GM06990 (cell line): ENCODE data around the gene FLNC.

ENCODE experiments used
- DNase-seq: peaks from one replicate; pipeline ENCODE4 v3.0.0-alpha.2; 2011; ENCODE audit not compliant: insufficient read length; ENCODE audit errors: extremely low read depth
- H3K27me3 ChIP-seq: replicated peaks from 2 replicates; pipeline ENCODE4 v1.6.0; 2011; ENCODE audit warnings: low read length; ENCODE audit not compliant: control insufficient read depth, insufficient read depth
- H3K36me3 ChIP-seq: 2 replicates; pipeline ENCODE4 v1.5.1; 2011; ENCODE audit warnings: low read length; ENCODE audit not compliant: control insufficient read depth, insufficient read depth
- H3K4me3 ChIP-seq: replicated peaks from 2 replicates; pipeline ENCODE4 v1.5.1; 2011; ENCODE audit warnings: low read depth, mild to moderate bottlenecking, control low read depth, low read length
- CTCF ChIP-seq: IDR thresholded peaks from 2 replicates; pipeline ENCODE4 v1.5.1; 2011; ENCODE audit warnings: low read length, control low read depth, mild to moderate bottlenecking, inconsistent platforms; ENCODE audit not compliant: insufficient read depth, poor library complexity, severe bottlenecking

The FLNC gene

DNA sequence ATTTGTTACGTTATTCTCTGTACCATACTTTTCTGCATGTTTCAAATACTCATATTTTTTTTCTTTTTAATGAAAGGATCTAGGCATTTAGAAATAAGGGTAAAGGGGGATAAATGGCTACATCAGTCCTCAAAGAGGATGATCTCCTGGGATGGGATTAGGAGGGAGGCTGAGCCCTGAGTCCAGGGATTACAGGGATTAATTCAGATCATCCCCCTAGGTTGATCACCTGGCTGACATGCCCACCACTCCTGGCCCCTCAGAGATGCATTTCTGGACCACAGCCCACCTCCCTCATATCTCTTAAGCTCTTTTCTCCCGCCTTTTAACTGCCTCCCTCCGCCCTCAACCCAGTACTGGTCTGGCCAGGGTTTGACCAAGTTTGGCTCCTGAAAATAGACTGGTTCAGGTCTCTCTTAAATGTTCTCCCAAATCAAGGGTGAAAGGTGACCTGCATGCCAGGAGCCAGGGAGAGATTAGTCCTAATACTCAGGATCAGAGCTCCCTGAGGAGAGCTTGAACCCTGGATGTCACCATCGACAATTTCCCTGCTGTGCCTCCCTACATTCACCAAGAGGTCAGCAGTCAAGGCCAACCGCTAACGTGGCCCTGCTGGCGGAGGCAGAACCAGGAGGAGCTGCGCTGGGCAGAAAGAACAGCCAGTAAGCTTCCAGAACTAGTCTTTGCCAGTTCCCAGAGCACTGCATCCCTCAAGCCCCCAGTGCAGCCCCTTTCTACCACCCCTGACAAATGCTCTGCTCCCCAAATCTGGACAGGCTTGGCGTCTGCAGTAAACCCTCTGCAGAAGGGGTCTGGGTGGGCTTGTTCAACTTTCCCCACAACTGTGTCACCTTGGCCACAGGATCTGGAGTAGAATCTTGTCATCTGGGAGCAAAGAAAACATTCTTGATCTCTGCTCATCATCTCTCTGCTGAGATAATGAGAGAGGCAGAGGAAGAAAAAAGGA lies 41.5 kb upstream of the FLNC start:
- Histone ChIP-seq H3K36me3 (no peaks in the 10 kb centered on the region), H3K4me3 (no peak overlapping the region), H3K27me3 (no peaks in the 10 kb centered on the region; the same call in none of the 2 replicates)
- no peak for DNase-seq
- TF ChIP-seq CTCF: no peak

- H3K4me3 ChIP-seq: peak overlapping the region; percentile 79
- DNase-seq: no peak
- no peaks in the 10 kb centered on the region; the same call in none of the 2 replicates for H3K27me3 ChIP-seq
- no peak for TF ChIP-seq CTCF
- no peaks in the 10 kb centered on the region for H3K36me3 ChIP-seq
Observed at GRCh38 chr7:128790315-128791041, 39.7 kb upstream of the FLNC start.

DNA sequence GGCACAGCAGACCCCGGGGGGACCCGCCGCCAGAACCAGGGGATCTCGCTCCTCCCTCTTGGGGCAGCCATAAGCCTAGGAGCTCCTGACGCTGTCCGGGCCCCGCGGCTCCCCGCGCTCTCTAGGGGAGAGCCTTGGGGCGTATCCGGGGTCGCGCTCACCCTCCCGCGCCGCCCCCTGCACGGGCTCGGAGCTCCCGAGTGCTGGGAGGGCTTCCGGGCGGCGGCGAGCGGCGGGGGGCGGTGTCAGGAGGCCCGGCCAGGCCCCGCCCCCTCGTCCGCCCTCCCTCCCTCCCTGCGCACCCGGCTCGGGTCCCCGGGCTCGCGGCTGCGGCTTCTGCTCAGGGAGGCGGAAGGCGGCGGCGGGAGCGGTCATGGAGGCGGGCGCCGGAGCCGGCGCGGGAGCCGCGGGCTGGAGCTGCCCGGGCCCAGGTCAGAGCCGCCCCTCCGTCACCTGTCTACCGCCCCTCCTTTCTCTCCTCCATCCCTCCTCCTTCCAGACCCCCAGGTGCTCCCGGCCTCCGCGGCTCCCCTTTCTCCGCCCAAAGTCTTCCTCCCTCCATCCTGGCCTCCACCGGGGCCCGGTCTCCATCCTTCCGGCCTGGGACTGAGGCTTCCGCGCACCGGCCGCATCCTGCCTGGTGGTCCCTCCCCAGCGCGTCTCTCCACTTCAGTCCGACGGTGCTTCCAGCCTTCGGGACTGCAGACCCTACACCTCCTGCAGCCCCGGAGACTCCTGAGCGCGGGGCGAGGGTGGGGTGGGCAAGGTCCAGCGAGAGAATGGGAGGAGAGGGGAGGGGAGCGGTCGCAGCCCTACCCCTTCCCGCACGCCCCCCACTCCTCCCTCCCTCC lies 38.9 kb upstream of the FLNC start, which contains the start of gene CCDC136:
Gene CCDC136, plus strand, starts transcription at position 848 of the 851 bp plus-strand sequence. CDS start 444 bp downstream, outside the sequence.
- Histone ChIP-seq H3K4me3 (peak within 1 kb of the TSS; percentile 79), H3K36me3 (no peaks in the 10 kb centered on the region), H3K27me3 (no peaks in the 10 kb centered on the region; the same call in none of the 2 replicates)
- no peak for TF ChIP-seq CTCF
- peak; percentile 79 for DNase-seq

DNA sequence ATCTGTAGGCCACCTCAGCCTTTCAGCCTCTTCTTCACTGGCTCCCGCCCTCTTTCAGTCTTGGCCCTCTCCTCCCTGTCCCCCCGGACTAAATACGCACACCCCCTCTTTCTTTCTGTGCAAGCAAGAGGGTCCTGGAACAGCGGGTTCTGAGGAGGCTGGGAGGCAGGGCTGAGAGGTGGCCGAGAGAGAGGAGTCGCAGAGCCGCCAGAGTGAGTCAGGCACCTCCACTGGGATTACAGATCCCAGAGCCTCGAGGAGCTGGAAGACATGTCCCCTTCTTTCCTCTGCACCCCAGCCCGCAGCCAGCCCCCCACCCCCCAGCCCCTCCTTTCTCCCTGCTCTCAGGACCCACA lies 38.3 kb upstream of the FLNC start:
- Histone ChIP-seq H3K36me3 (no peaks in the 10 kb centered on the region), H3K4me3 (peak overlapping the region; percentile 79), H3K27me3 (no peaks in the 10 kb centered on the region; the same call in none of the 2 replicates)
- TF ChIP-seq CTCF: no peak
- DNase-seq: no peak

DNA sequence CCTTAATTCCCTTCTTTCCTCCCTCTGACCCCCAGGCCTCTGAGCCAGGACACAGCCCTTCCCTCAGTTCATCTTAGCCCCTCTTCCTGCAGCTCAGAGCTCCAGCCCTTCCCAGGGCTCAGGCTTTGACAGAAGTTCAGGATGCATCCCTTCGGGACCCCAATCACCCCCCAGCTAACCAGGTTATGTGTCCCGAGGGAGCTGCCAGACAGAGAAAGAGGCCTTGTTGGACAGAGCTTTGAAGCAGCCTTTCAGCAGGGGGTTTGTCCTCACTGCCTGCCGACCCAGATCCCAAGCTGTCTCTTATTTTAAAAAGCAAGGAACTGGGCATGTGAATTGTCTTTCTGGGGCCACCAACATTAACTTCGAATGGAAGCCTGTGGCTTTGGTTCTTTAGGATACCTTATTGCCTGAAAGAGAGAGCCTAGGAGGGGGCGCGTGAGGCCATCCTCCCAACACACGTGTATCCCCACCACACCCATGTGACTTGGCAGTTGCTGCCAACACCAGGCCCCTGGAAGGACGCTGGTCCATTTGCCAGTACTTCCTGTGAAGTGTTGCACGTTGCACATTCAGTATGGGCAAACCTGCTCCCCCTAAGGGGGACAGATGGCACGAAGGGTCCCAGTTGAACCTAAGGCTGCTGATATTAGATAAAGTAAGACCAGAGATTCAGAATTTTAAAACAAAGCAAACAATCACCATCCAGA lies 37.6 kb upstream of the FLNC start:
- no peaks in the 10 kb centered on the region; the same call in none of the 2 replicates for H3K27me3 ChIP-seq
- DNase-seq: no peak
- no peak overlapping the region for H3K4me3 ChIP-seq
- no peak for TF ChIP-seq CTCF
- H3K36me3 ChIP-seq: no peaks in the 10 kb centered on the region
